HCT116 (cell line): ENCODE data around the gene TSPAN5.

ENCODE experiments used
- EZH2 ChIP-seq: fragments of 200-600 bp; sonication (generic); IDR thresholded peaks from 2 replicates; pipeline ENCODE4 v1.6.1; 2017; ENCODE audit warnings: antibody characterized with exemption, mixed run types
- EZH2phosphoT487 ChIP-seq: fragments of 200-600 bp; IDR thresholded peaks from 2 replicates; pipeline ENCODE4 v1.6.1; 2018; ENCODE audit warnings: antibody characterized with exemption, borderline replicate concordance
- POLR2AphosphoS5 ChIP-seq: IDR thresholded peaks from 2 replicates; pipeline ENCODE4 v1.6.1; 2011; ENCODE audit warnings: mild to moderate bottlenecking, low read depth, low read length, moderate library complexity
- RAD21 ChIP-seq: IDR thresholded peaks from 2 replicates; pipeline ENCODE4 v1.6.1; 2012; ENCODE audit warnings: low read depth, mild to moderate bottlenecking
- YY1 ChIP-seq: IDR thresholded peaks from 2 replicates; pipeline ENCODE4 v1.6.1; 2011; ENCODE audit warnings: low read length, low read depth, moderate library complexity, mild to moderate bottlenecking; ENCODE audit not compliant: insufficient replicate concordance; ENCODE audit errors: extremely low read depth
- TF ChIP-seq, protein P1 (sequence below): IDR thresholded peaks from 2 replicates; pipeline ENCODE4 v1.6.1; 2012; ENCODE audit warnings: low read depth
- TF ChIP-seq, protein P2 (sequence below), 3 experiments: fragments of 200-600 bp in 1 of 3; sonication (generic) in 1 of 3; IDR thresholded peaks in 2 of 3; conservative IDR thresholded peaks in 1 of 3; 2 replicates each; pipeline ENCODE4 v1.5.1; 2012 to 2017; ENCODE audit warnings: low read depth in 2 of 3, low read length in 2 of 3, antibody characterized with exemption in 1 of 3, borderline replicate concordance in 1 of 3, control low read depth in 1 of 3, mild to moderate bottlenecking in 1 of 3, mixed read lengths in 1 of 3, mixed run types in 1 of 3, moderate library complexity in 1 of 3; ENCODE audit not compliant: insufficient read depth in 1 of 3

DNA sequence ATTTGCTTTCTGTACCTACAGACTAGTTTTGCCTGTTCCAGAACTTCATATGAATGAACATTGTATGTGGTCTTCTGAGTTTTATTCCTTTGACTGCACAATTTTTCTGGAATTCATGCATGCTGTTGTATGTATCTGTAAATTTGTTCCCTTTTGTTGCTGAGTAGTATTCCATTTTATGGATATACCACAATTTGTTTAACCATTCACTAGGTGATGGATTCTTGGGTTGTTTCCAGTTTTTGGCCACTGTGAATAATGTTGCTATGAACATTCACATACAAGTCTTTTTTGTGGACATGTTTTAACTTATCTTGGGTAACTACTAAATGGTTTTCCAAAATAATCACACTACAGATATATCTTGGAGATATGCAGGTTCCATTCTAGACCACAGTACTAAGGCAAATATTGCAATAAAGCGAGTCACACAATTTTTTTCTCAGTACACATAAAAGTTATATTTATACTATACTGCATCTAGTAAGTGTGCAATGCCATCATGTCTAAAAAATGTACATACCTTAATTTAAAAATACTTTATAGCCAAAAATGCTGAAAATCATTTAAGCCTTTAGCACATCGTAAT lies 58.7 kb downstream of the TSPAN5 start:
- TF ChIP-seq, protein P1, sequence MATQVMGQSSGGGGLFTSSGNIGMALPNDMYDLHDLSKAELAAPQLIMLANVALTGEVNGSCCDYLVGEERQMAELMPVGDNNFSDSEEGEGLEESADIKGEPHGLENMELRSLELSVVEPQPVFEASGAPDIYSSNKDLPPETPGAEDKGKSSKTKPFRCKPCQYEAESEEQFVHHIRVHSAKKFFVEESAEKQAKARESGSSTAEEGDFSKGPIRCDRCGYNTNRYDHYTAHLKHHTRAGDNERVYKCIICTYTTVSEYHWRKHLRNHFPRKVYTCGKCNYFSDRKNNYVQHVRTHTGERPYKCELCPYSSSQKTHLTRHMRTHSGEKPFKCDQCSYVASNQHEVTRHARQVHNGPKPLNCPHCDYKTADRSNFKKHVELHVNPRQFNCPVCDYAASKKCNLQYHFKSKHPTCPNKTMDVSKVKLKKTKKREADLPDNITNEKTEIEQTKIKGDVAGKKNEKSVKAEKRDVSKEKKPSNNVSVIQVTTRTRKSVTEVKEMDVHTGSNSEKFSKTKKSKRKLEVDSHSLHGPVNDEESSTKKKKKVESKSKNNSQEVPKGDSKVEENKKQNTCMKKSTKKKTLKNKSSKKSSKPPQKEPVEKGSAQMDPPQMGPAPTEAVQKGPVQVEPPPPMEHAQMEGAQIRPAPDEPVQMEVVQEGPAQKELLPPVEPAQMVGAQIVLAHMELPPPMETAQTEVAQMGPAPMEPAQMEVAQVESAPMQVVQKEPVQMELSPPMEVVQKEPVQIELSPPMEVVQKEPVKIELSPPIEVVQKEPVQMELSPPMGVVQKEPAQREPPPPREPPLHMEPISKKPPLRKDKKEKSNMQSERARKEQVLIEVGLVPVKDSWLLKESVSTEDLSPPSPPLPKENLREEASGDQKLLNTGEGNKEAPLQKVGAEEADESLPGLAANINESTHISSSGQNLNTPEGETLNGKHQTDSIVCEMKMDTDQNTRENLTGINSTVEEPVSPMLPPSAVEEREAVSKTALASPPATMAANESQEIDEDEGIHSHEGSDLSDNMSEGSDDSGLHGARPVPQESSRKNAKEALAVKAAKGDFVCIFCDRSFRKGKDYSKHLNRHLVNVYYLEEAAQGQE: no peak
- TF ChIP-seq, protein P2, sequence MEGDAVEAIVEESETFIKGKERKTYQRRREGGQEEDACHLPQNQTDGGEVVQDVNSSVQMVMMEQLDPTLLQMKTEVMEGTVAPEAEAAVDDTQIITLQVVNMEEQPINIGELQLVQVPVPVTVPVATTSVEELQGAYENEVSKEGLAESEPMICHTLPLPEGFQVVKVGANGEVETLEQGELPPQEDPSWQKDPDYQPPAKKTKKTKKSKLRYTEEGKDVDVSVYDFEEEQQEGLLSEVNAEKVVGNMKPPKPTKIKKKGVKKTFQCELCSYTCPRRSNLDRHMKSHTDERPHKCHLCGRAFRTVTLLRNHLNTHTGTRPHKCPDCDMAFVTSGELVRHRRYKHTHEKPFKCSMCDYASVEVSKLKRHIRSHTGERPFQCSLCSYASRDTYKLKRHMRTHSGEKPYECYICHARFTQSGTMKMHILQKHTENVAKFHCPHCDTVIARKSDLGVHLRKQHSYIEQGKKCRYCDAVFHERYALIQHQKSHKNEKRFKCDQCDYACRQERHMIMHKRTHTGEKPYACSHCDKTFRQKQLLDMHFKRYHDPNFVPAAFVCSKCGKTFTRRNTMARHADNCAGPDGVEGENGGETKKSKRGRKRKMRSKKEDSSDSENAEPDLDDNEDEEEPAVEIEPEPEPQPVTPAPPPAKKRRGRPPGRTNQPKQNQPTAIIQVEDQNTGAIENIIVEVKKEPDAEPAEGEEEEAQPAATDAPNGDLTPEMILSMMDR (IDR thresholded peaks at IDR 0.05 in 2 of 3, conservative IDR thresholded peaks at IDR 0.05 in 1 of 3; ENCODE audit: borderline replicate concordance in 1 of 3, insufficient read depth in 1 of 3, low read depth in 2 of 3, low read length in 2 of 3): no peak
- TF ChIP-seq YY1: no peak
- TF ChIP-seq EZH2: no peak
- TF ChIP-seq RAD21: no peak
- TF ChIP-seq POLR2AphosphoS5: no peak
- TF ChIP-seq EZH2phosphoT487: no peak
